Common myeloid progenitor, CD34-positive (primary cell): Measurements from ENCODE around the gene GLI3.

Source experiments
- CTCF ChIA-PET: fragments of 350-600 bp; sonication (Branson Sonifier 250); formaldehyde crosslinking; loops from one replicate; lab custom pipeline; 2021; ENCODE audit warnings: antibody characterized with exemption; lab: Charles Lee
- POLR2A ChIA-PET: fragments of 350-600 bp; sonication (Branson Sonifier 250); formaldehyde crosslinking; loops from one replicate; lab custom pipeline; 2021; ENCODE audit warnings: antibody characterized with exemption; lab: Charles Lee
- DNase-seq, 3 donors: peaks; one replicate each; pipeline versions ENCODE4 v3.0.0 to v3.0.0-alpha.2; 2013
- H3K27ac ChIP-seq, 2 experiments: 1 replicate in 1 of 2; 2 replicates in 1 of 2; pipeline ENCODE4 v1.7.0; 2013; ENCODE audit warnings: inconsistent platforms in 2 of 2, low read length in 2 of 2, mild to moderate bottlenecking in 2 of 2, low read depth in 1 of 2, moderate library complexity in 1 of 2; ENCODE audit not compliant: severe bottlenecking in 2 of 2, insufficient read depth in 1 of 2, poor library complexity in 1 of 2
- H3K27me3 ChIP-seq, 5 experiments: replicated peaks in 2 of 5; 1 replicate in 3 of 5; 2 replicates in 2 of 5; pipeline versions ENCODE4 v1.6.1 to v1.7.0; 2013; ENCODE audit warnings: low read length in 4 of 5, mild to moderate bottlenecking in 2 of 5, moderate library complexity in 2 of 5, inconsistent platforms in 1 of 5; ENCODE audit not compliant: insufficient read depth in 5 of 5, control insufficient read depth in 4 of 5
- H3K36me3 ChIP-seq, 4 experiments: 1 replicate in 2 of 4; 2 replicates in 2 of 4; pipeline versions ENCODE4 v1.6.1 to v1.7.0; 2013; ENCODE audit warnings: low read length in 3 of 4, control low read depth in 1 of 4, mild to moderate bottlenecking in 1 of 4; ENCODE audit not compliant: control insufficient read depth in 4 of 4, insufficient read depth in 4 of 4
- H3K4me1 ChIP-seq, 4 experiments: 1 replicate in 3 of 4; 2 replicates in 1 of 4; pipeline versions ENCODE4 v1.6.1 to v1.7.1; 2013; ENCODE audit warnings: low read length in 3 of 4, mild to moderate bottlenecking in 3 of 4, control low read depth in 1 of 4, inconsistent platforms in 1 of 4, moderate library complexity in 1 of 4; ENCODE audit not compliant: control insufficient read depth in 4 of 4, insufficient read depth in 4 of 4; ENCODE audit errors: control extremely low read depth in 1 of 4
- H3K4me3 ChIP-seq, 7 experiments: 1 replicate in 4 of 7; 2 replicates in 3 of 7; pipeline versions ENCODE4 v1.5.1 to v1.7.0; 2013; ENCODE audit warnings: mild to moderate bottlenecking in 7 of 7, low read length in 6 of 7, moderate library complexity in 6 of 7, inconsistent platforms in 2 of 7, low read depth in 2 of 7, control low read depth in 1 of 7; ENCODE audit not compliant: insufficient read depth in 4 of 7, control insufficient read depth in 1 of 7; ENCODE audit errors: extremely low read depth in 1 of 7
- H3K9me3 ChIP-seq, 5 experiments: 1 replicate in 4 of 5; 2 replicates in 1 of 5; pipeline versions ENCODE4 v1.6.1 to v1.7.1; 2013; ENCODE audit warnings: low read length in 4 of 5, mild to moderate bottlenecking in 2 of 5, inconsistent platforms in 1 of 5, low read depth in 1 of 5, moderate library complexity in 1 of 5; ENCODE audit not compliant: control insufficient read depth in 4 of 5, insufficient read depth in 2 of 5; ENCODE audit errors: control extremely low read depth in 1 of 5
- WGBS: methylation state at CpG from one replicate; pipeline ENCODE4 v1.1.5; 2013; ENCODE audit not compliant: insufficient coverage; 5-methylcytosine and 5-hydroxymethylcytosine counted together

GLI3 gene

GRCh38 chr7:42248579-42248978 is 11.6 kb upstream of the GLI3 start:
- H3K27me3 ChIP-seq = peaks cover 2 to 6% (median 3%) of the 10 kb centered on the region in 5 experiments
- no peak overlapping the region for H3K27ac ChIP-seq
- H3K4me3 ChIP-seq = no peak overlapping the region
- no peaks in the 10 kb centered on the region for H3K36me3 ChIP-seq
- H3K9me3 ChIP-seq = peaks cover 0 to 2% (median 0%) of the 10 kb centered on the region in 5 experiments
- ChIA-PET CTCF (no interaction called here), POLR2A (no interaction called here)
- H3K4me1 ChIP-seq = no peaks in the 10 kb centered on the region
- no peak for DNase-seq
- WGBS = 100% methylated on average over 1 of the region's 1 CpG

DNA sequence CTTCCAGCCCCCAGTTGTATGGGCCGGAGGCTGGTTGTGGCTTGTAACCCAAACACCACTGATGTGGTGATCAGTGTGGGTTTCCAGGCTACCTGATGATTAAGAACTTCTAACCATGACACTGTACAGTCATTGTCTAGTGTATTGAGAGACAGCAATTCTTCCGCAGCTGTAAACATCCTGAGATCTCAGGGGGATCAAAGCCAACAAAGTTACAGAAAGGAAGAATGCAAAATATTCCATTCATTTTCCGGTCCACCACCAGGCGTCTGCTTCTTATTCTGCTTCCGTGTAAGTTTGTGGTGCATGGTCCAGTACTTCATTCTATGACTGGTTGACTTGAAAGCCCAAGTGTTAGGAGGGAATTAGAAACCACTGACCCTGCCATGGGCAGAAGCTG is 10.3 kb upstream of the GLI3 start:
- no peak for DNase-seq
- Histone ChIP-seq H3K9me3 (peaks cover 0 to 2% (median 0%) of the 10 kb centered on the region in 5 experiments), H3K36me3 (no peaks in the 10 kb centered on the region), H3K4me1 (no peaks in the 10 kb centered on the region), H3K27me3 (peaks cover 2 to 17% (median 6%) of the 10 kb centered on the region in 5 experiments), H3K27ac (no peak overlapping the region), H3K4me3 (no peak overlapping the region)
- ChIA-PET CTCF (interaction anchor here (0.7 kb wide), 1 partner anchor 27 kb away, joined by 3 read pairs; no protein-coding TSS in a partner anchor), POLR2A (no interaction called here)
- 100% methylated on average over 2 of the region's 5 CpGs for WGBS

DNA sequence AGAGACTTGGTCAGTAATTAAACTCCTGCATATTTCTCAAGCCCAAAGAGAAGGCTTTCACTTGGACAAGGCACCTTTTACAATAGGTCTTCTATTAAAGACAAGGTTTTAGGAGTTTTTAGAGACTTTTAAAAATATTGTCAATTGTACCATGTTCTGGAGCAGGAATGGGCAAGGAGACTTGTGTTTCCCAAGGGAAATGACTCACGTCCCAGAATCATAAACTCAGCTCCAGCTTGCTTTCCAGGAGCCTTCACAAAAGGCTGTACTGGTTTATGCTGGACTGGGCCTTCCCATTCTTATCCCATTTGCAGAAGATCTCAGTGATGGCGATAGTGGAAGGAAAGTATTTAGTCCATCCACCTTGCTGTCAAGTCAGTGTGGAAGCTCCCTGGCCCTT is 7.8 kb upstream of the GLI3 start:
- Histone ChIP-seq H3K9me3 (no peaks in the 10 kb centered on the region), H3K27me3 (peaks cover 10 to 41% (median 19%) of the 10 kb centered on the region in 5 experiments), H3K4me1 (no peaks in the 10 kb centered on the region), H3K36me3 (no peaks in the 10 kb centered on the region), H3K4me3 (no peak overlapping the region), H3K27ac (no peak overlapping the region)
- WGBS = 82% methylated on average over 2 of the region's 2 CpGs
- CTCF ChIA-PET = interaction anchor here (1.2 kb wide), 1 partner anchor 13 kb away, joined by 5 read pairs; no protein-coding TSS in a partner anchor
- DNase-seq = no peak
- POLR2A ChIA-PET = no interaction called here

- CTCF ChIA-PET = no interaction called here
- Histone ChIP-seq H3K4me3 (no peak overlapping the region), H3K36me3 (no peaks in the 10 kb centered on the region), H3K27me3 (peaks cover 13 to 61% (median 33%) of the 10 kb centered on the region in 5 experiments), H3K27ac (no peak overlapping the region), H3K9me3 (no peaks in the 10 kb centered on the region), H3K4me1 (peaks cover 0 to 7% (median 6%) of the 10 kb centered on the region in 4 experiments)
- WGBS = 67% methylated on average over 1 of the region's 3 CpGs
- no peak for DNase-seq
- POLR2A ChIA-PET = interaction anchor here (0.6 kb wide), 1 partner anchor 50 kb away, joined by 4 read pairs; no protein-coding TSS in a partner anchor
These were observed 5.4 kb upstream of the GLI3 start for GRCh38 chr7:42242381-42242780.

GRCh38 chr7:42241424-42241823 is 4.4 kb upstream of the GLI3 start:
- WGBS = 90% methylated on average over 6 of the region's 6 CpGs
- Histone ChIP-seq H3K4me1 (peaks cover 0 to 16% (median 15%) of the 10 kb centered on the region in 4 experiments), H3K9me3 (no peaks in the 10 kb centered on the region), H3K4me3 (no peak overlapping the region), H3K36me3 (no peaks in the 10 kb centered on the region), H3K27ac (no peak overlapping the region), H3K27me3 (peaks cover 13 to 70% (median 33%) of the 10 kb centered on the region in 5 experiments)
- no peak for DNase-seq
- CTCF ChIA-PET = interaction anchor here (1.3 kb wide), 1 partner anchor 8 kb away, joined by 3 read pairs; no protein-coding TSS in a partner anchor
- POLR2A ChIA-PET = interaction anchor here (0.7 kb wide), 1 partner anchor 45 kb away, joined by 3 read pairs; no protein-coding TSS in a partner anchor

- ChIA-PET CTCF (no interaction called here), POLR2A (interaction anchor here (0.7 kb wide), 1 partner anchor 44 kb away, joined by 3 read pairs; no protein-coding TSS in a partner anchor)
- H3K36me3 ChIP-seq = no peaks in the 10 kb centered on the region
- no peak overlapping the region for H3K4me3 ChIP-seq
- peaks cover 10 to 80% (median 40%) of the 10 kb centered on the region in 5 experiments for H3K27me3 ChIP-seq
- no peak for DNase-seq
- no peak overlapping the region for H3K27ac ChIP-seq
- 48% methylated on average over 2 of the region's 2 CpGs for WGBS
- peaks cover 0 to 23% (median 19%) of the 10 kb centered on the region in 4 experiments for H3K4me1 ChIP-seq
- no peaks in the 10 kb centered on the region for H3K9me3 ChIP-seq
These were observed 3.4 kb upstream of the GLI3 start for GRCh38 chr7:42240416-42240815.

DNA sequence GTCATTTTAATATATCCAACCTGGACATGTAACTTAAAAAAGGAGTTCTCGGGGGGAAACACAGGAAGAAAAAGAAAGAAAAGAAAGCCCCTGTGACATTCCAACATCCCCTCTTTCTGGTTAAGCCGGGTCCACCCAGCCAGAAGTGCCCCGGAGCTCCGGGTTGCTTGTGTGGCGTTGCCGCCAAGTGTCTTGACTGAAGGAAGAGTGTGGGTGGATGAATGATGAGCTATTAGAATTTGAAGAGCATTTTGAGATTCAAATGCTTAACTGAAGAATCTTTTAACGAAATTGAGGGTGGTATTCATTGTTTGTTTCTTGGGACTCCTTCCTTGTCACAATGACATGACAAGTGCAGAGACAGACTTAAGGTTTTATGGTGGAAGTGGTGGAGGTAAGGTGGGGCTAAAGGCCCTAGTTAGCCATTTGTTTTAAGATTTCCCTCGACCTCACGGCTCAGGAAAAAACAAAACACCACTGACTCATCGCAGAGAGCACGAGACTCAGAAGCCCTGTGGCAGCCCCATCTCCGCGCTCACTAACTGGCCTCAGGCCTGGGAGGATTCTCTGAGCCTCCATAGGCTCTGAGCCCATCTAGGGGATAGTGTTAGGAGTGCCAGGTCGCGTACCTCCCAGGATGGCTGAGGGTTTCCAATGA is 1.8 kb upstream of the GLI3 start:
- no peak for DNase-seq
- Histone ChIP-seq H3K36me3 (no peaks in the 10 kb centered on the region), H3K4me1 (peaks cover 0 to 23% (median 19%) of the 10 kb centered on the region in 4 experiments), H3K9me3 (no peaks in the 10 kb centered on the region), H3K4me3 (no peak overlapping the region), H3K27me3 (peaks cover 23 to 92% (median 51%) of the 10 kb centered on the region in 5 experiments), H3K27ac (no peak overlapping the region)
- 72% methylated on average over 3 of the region's 15 CpGs for WGBS
- ChIA-PET POLR2A (no interaction called here), CTCF (no interaction called here)
